SK-N-MC (cell line): ENCODE data around the gene SH3GL2.

ENCODE experiments used
- EZH2 ChIP-seq: fragments of 200-600 bp; sonication (generic); IDR thresholded peaks from one replicate; pipeline ENCODE4 v1.6.1; 2017; ENCODE audit warnings: antibody characterized with exemption
- POLR2AphosphoS5 ChIP-seq: IDR thresholded peaks from 2 replicates; pipeline ENCODE4 v1.6.1; 2012; ENCODE audit warnings: mild to moderate bottlenecking, low read depth, low read length, borderline replicate concordance

DNA sequence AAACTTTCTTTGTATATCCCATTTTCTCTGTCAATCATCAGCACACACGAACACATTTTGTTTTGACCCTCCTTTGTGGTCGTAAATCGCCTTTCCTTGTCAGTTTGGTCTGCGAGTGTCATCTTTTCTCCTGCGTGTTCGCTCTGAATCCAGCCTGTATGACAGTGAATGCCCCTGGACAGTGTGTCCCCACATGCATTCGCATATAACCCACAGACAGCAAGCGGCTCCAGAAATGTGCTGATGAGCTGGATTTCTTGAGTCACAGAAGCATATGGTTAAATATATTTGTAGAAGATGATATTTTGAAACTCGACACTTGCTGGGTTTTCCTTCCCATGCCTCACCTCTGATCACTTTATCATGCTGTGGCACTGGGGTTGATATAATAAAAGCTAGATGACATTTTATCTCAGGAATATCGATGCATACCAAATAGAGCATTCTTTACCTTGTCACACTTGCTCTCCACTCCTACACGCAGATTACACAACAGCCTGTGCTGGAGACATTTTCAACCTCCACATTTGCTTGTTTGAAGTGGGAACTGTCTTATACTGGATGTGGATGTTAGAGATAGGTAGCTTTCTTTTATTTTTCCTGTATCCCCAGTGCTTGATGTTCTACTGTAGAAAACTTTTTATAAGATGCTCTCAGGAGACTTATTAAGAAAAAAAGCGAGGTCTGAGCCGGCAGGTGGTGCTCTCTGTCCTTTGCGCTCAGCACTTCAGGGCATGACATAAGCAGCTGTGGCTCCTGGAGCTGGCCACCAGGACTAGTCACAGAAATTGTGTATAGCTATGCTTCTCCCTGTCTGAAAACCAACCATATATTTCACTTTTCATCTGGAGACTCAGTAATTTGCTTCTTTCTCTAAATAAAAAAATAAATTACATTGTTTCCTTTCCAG, 215.1 kb downstream of the SH3GL2 start:
- TF ChIP-seq POLR2AphosphoS5 = no peak
- no peak for TF ChIP-seq EZH2
